ENCODE measurements around the gene MGAT2. TPM values are rescaled to one million over a fixed set of nuclear protein-coding genes. Genes with fewer than 3 reads are reported as not detected.

Gene MGAT2
- total and polyA plus RNA-seq, 2 of the 4 experiments (the other 2 are of a cell fraction): 36.6 to 67.6 TPM

GRCh38 chr14:49612671-49613070 lies 7.9 kb upstream of the MGAT2 start:
- H3K4me3 ChIP-seq (ENCODE audit: insufficient read depth, low read depth, low read length): no peak overlapping the region
- no peak overlapping the region; the same call in 1 of the 2 replicates for H2AK5ac ChIP-seq (ENCODE audit: low read depth, low read length)
- ChIA-PET POLR2A (ENCODE audit: unreplicated experiment) (interaction anchor here (0.5 kb wide), 1 partner anchor 534 kb away, joined by 5 read pairs; no protein-coding TSS in a partner anchor), CTCF (interaction anchor here (0.6 kb wide), 1 partner anchor 265 kb away, joined by 3 read pairs; no protein-coding TSS in a partner anchor)
- no peak overlapping the region for H3K56ac ChIP-seq (ENCODE audit: extremely low read depth, insufficient read depth, low read length)
- H3K14ac ChIP-seq (replicated peaks; ENCODE audit: low read depth, low read length): no peak overlapping the region; the same call in 1 of the 2 replicates
- peak overlapping the region; percentile 41 for H2AFZ ChIP-seq (replicated peaks; ENCODE audit: low read length, poor library complexity)
- intact Hi-C loops (cut with micrococcal nuclease) (no loop called here), dilution Hi-C loops (cut with HindIII; ENCODE audit: low sequenced_read_pairs, unreplicated experiment) (no loop called here), in situ Hi-C loops (cut with MboI; ENCODE audit: low sequenced_read_pairs) (no loop called here)
- no peak overlapping the region; the same call in 1 of the 2 replicates for H3K23ac ChIP-seq (ENCODE audit: low read depth, low read length)
- peaks cover 7% of the 10 kb centered on the region for H3K9me1 ChIP-seq (ENCODE audit: insufficient read depth, low read length)
- H4K8ac ChIP-seq (ENCODE audit: low read depth in 2 of 2, low read length in 2 of 2): peak overlapping the region in 1 of 2 experiments; percentile 67; a peak in 1 of 4 replicates
- ATAC-seq (ENCODE audit: low read depth) (no peak), DNase-seq (no peak)
- H3K36me3 ChIP-seq (ENCODE audit: control insufficient read depth, insufficient read depth, low read length): peaks cover 3% of the 10 kb centered on the region
- peak overlapping the region; percentile 62 for H2BK120ac ChIP-seq (ENCODE audit: low read depth, low read length)
- H3K9ac ChIP-seq (ENCODE audit: low read depth, low read length): no peak overlapping the region
- H3K27ac ChIP-seq (ENCODE audit: insufficient read depth, low read length): peak overlapping the region; percentile 5; the same call in 1 of the 2 replicates
- no peak overlapping the region for H2BK5ac ChIP-seq (ENCODE audit: low read depth, low read length, poor library complexity, severe bottlenecking)
- H3K4me2 ChIP-seq (ENCODE audit: low read depth, low read length): no peak overlapping the region
- peak overlapping the region; percentile 82 for H3K4ac ChIP-seq (ENCODE audit: low read depth, low read length)
- no peaks in the 10 kb centered on the region for H3K9me3 ChIP-seq (ENCODE audit: control insufficient read depth, insufficient read depth, low read length)
- no peak overlapping the region for H4K91ac ChIP-seq (ENCODE audit: insufficient read depth, low read depth, low read length)
- TF ChIP-seq RFX5 (IDR thresholded peaks at IDR 0.05; ENCODE audit: low read depth, low read length) (no peak), SMC3 (IDR thresholded peaks at IDR 0.05; ENCODE audit: low read depth, low read length) (no peak)
- H3K4me1 ChIP-seq (ENCODE audit: control insufficient read depth, insufficient read depth, low read length): peaks cover 4% of the 10 kb centered on the region
- H3K79me1 ChIP-seq (ENCODE audit: low read depth in 1 of 2, low read length in 2 of 2): peaks cover 16 to 34% of the 10 kb centered on the region in 2 experiments
- no peak overlapping the region for H2BK15ac ChIP-seq (ENCODE audit: low read depth, low read length)
- no TSS peak for BruUV-seq (replicated peaks)
- H4K5ac ChIP-seq (ENCODE audit: low read depth, low read length): no peak overlapping the region
- H3K27me3 ChIP-seq (ENCODE audit: control insufficient read depth, insufficient read depth, low read length): no peaks in the 10 kb centered on the region
- peaks cover 5% of the 10 kb centered on the region for H4K20me1 ChIP-seq (ENCODE audit: insufficient read depth, low read length)
- 79% methylated on average over 5 of the region's 8 CpGs; no CpG with 5 or more reads in 1 of the 2 experiments for WGBS, 2 experiments (ENCODE audit: extremely low coverage in 2 of 2, insufficient read length in 1 of 2)
- no peak overlapping the region for H3K18ac ChIP-seq (ENCODE audit: low read depth, low read length)
- no peak overlapping the region for H2AK9ac ChIP-seq (replicated peaks; ENCODE audit: low read depth, low read length, poor library complexity)
- no peak overlapping the region for H2BK20ac ChIP-seq (ENCODE audit: low read depth, low read length)

Data from IMR-90 (cell line).